DND-41 (cell line): Measurements from ENCODE around the gene MMP14.

ENCODE experiments used
- CTCF ChIP-seq: IDR thresholded peaks from 2 replicates; pipeline ENCODE4 v1.5.1; 2012; ENCODE audit warnings: borderline replicate concordance, low read length, moderate library complexity, mild to moderate bottlenecking; ENCODE audit not compliant: poor library complexity, severe bottlenecking; ENCODE audit errors: extremely low read depth
- EZH2 ChIP-seq: IDR thresholded peaks from 3 replicates; pipeline ENCODE4 v1.6.1; 2012; ENCODE audit warnings: borderline replicate concordance, low read depth, mild to moderate bottlenecking, moderate library complexity, low read length, inconsistent platforms; ENCODE audit not compliant: severe bottlenecking

- TF ChIP-seq CTCF (no peak), EZH2 (no peak)
These were observed 2.3 kb downstream of the MMP14 start for GRCh38 chr14:22838631-22839041.
